ENCODE data around the gene COX6A2.

COX6A2 gene

GRCh38 chr16:31407406-31407805, 20.8 kb downstream of the COX6A2 start:
- no peak for DNase-seq

- no peak for DNase-seq
Observed at GRCh38 chr16:31404353-31405064, 23.7 kb downstream of the COX6A2 start.

GRCh38 chr16:31403590-31404352, 24.4 kb downstream of the COX6A2 start:
- DNase-seq, result no peak

- no peak for DNase-seq
Observed at GRCh38 chr16:31402687-31403086, 25.5 kb downstream of the COX6A2 start.

- DNase-seq, result no peak
Observed at GRCh38 chr16:31401436-31401835, 26.7 kb downstream of the COX6A2 start.

- DNase-seq, result no peak
Observed at GRCh38 chr16:31400191-31400590, 28.0 kb downstream of the COX6A2 start.

GRCh38 chr16:31397701-31398100, 30.5 kb downstream of the COX6A2 start:
- no peak for DNase-seq

- no peak for DNase-seq
Observed at GRCh38 chr16:31397096-31397660, 31.0 kb downstream of the COX6A2 start.

GRCh38 chr16:31395647-31396046, 32.5 kb downstream of the COX6A2 start:
- no peak for DNase-seq

- DNase-seq, result no peak
Observed at GRCh38 chr16:31393056-31393455, 35.1 kb downstream of the COX6A2 start, which contains the start of gene ITGAD. Gene ITGAD (plus strand): TSS chr16:31393335. CDS start chr16:31393361, 26 bp downstream.

- DNase-seq, result no peak
Observed at GRCh38 chr16:31390504-31391041, 37.6 kb downstream of the COX6A2 start.

GRCh38 chr16:31388535-31388934, 39.6 kb downstream of the COX6A2 start:
- no peak for DNase-seq

GRCh38 chr16:31386157-31386984, 41.8 kb downstream of the COX6A2 start:
- no peak for DNase-seq

GRCh38 chr16:31385680-31386079, 42.5 kb downstream of the COX6A2 start:
- no peak for DNase-seq

- DNase-seq, result no peak
Observed at GRCh38 chr16:31382485-31383161, 45.5 kb downstream of the COX6A2 start.

GRCh38 chr16:31380201-31380600, 48.0 kb downstream of the COX6A2 start:
- no peak for DNase-seq
